GM06990 (cell line): ENCODE data around the gene PDK2.
A peak's percentile ranks its signal among the peaks of the same experiment; 100 is the strongest.

Experiments
- DNase-seq: peaks from one replicate; pipeline ENCODE4 v3.0.0-alpha.2; 2011; ENCODE audit not compliant: insufficient read length; ENCODE audit errors: extremely low read depth
- H3K27me3 ChIP-seq: replicated peaks from 2 replicates; pipeline ENCODE4 v1.6.0; 2011; ENCODE audit warnings: low read length; ENCODE audit not compliant: control insufficient read depth, insufficient read depth
- H3K36me3 ChIP-seq: 2 replicates; pipeline ENCODE4 v1.5.1; 2011; ENCODE audit warnings: low read length; ENCODE audit not compliant: control insufficient read depth, insufficient read depth
- H3K4me3 ChIP-seq: replicated peaks from 2 replicates; pipeline ENCODE4 v1.5.1; 2011; ENCODE audit warnings: low read depth, mild to moderate bottlenecking, control low read depth, low read length
- CTCF ChIP-seq: IDR thresholded peaks from 2 replicates; pipeline ENCODE4 v1.5.1; 2011; ENCODE audit warnings: low read length, control low read depth, mild to moderate bottlenecking, inconsistent platforms; ENCODE audit not compliant: insufficient read depth, poor library complexity, severe bottlenecking

The PDK2 gene

DNA sequence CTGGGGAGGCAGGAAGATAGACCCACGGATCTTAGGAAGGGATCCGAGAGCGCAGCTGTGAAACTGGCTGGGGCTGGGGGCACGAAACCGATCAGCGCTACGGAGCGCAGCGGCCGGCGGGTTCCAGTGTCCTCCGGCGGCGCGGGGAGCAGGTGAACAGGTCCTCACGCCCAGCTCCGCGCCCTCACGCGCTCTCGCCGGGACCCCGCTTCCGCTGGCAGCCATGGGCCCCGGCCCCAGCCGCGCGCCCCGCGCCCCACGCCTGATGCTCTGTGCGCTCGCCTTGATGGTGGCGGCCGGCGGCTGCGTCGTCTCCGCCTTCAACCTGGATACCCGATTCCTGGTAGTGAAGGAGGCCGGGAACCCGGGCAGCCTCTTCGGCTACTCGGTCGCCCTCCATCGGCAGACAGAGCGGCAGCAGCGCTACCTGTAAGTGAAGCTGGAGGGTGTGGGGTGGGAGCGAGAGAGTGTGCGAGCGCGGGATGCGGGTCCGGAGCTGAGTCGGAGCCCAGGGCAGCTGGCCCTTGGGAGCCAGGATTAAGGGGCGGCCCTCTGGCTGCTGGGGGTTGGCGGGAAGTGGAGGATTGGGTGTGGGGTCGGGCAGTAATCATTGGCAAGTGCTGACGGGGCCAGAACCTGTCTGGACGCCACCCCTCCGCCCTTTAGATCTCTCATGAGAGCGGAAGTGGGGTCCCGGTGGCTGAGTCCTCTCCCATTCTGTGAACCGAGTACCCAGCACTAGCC is 38.8 kb upstream of the PDK2 start:
- TF ChIP-seq CTCF, result peak; percentile 65
- Histone ChIP-seq H3K27me3 (no peaks in the 10 kb centered on the region), H3K36me3 (no peaks in the 10 kb centered on the region; the same call in 1 of the 2 replicates), H3K4me3 (peak overlapping the region; percentile 82)
- DNase-seq, result peak; percentile 73

DNA sequence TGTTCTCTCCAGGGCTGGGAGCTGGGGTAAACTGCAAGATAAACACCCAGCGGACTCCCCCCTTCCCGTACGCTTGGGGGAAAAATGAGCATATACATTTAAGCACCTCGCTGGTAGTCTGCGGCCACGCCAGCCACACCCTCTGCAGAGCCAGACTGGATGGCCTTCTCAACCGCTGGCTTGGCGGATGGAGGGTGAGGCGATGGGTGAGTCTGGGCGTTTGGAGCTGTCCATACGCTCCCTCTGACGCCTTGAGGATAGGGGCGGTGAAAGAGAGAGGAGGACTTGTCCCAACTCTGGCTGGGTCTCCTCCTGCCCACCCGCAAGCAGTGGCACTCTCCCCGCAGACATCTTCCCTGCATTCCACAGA is 38.2 kb upstream of the PDK2 start:
- H3K27me3 ChIP-seq, result no peaks in the 10 kb centered on the region
- no peak for DNase-seq
- TF ChIP-seq CTCF, result no peak
- peak overlapping the region; percentile 82 for H3K4me3 ChIP-seq
- H3K36me3 ChIP-seq, result no peaks in the 10 kb centered on the region; the same call in 1 of the 2 replicates

- Histone ChIP-seq H3K36me3 (no peaks in the 10 kb centered on the region; the same call in 1 of the 2 replicates), H3K4me3 (no peak overlapping the region; the same call in 1 of the 2 replicates), H3K27me3 (no peaks in the 10 kb centered on the region)
- no peak for DNase-seq
- no peak for TF ChIP-seq CTCF
These were observed 37.6 kb upstream of the PDK2 start for GRCh38 chr17:50057521-50057991.

DNA sequence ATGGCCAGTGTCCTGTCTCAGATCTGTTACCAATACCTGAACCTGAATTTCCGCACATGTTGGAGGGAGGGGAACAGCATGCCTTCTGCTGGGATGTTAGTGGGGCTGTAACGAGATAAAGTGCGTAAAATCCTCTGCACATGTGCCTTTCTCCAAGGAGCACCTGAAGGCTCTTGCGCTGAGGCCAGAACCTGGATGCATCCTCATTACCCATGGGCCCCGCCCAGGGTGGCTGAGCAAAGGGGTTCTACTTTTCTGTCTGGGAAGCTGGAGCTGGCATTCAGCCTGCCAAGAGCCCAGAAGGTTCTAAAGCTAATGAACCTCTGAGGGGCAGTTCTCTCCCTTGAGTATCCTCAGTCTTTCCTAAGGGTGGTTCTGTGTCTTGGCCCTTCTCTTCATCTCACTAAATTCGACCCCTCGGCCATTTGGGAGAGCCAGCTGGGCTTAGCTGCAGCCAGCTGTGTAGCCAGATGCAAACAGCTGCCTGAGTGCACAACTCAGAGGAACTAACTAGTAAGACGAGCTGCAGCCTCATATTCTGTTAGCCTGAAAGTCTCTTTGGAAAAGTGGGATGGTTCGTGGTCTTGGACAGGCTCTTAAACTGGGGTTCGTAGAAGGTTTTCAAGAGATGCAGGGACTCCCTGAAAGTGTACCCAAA is 36.7 kb upstream of the PDK2 start:
- Histone ChIP-seq H3K27me3 (no peaks in the 10 kb centered on the region), H3K4me3 (no peak overlapping the region), H3K36me3 (no peaks in the 10 kb centered on the region; the same call in 1 of the 2 replicates)
- no peak for TF ChIP-seq CTCF
- no peak for DNase-seq

GRCh38 chr17:50059256-50059655 is 35.9 kb upstream of the PDK2 start:
- Histone ChIP-seq H3K4me3 (no peak overlapping the region), H3K36me3 (no peaks in the 10 kb centered on the region; the same call in none of the 2 replicates), H3K27me3 (no peaks in the 10 kb centered on the region)
- TF ChIP-seq CTCF, result no peak
- no peak for DNase-seq
